HepG2 (cell line): ENCODE results near the gene CAD. TPM values are rescaled to one million over a fixed set of nuclear protein-coding genes. Genes with fewer than 3 reads are reported as not detected.

Experiments used
- ATAC-seq: fragments of 200-7000 bp; cut with Tn5 transposase; 3 replicates; pipeline ENCODE4 v1.9.1; 2020; ENCODE audit warnings: mild to moderate bottlenecking, moderate library complexity
- BruUV-seq: library from RNA; stranded (reverse); fragments of 400-500 nt; replicated peaks from 2 replicates; lab custom pipeline; 2021; lab: Mats Ljungman, UMichigan
- CTCF ChIA-PET: fragments of 300-600 bp; formaldehyde crosslinking; extraction: SDS; loops from one replicate; lab custom pipeline; 2021; ENCODE audit warnings: low total read pairs, inconsistent platforms, low intra/inter-chr PET ratio; lab: Yijun Ruan, JAX
- POLR2A ChIA-PET: fragments of 350-600 bp; sonication (Branson Sonifier 250); formaldehyde crosslinking; loops from one replicate; lab custom pipeline; 2020; ENCODE audit warnings: antibody characterized with exemption, inconsistent platforms; lab: Yijun Ruan, JAX
- DNase-seq: peaks from one replicate; pipeline ENCODE4 v3.0.0-alpha.2; 2015; ENCODE audit warnings: low spot score
- FAIRE-seq: peaks from 3 replicates; lab custom pipeline; 2011; peaks lifted over from hg19 to GRCh38; lab: Jason Lieb, UNC
- H2AFZ ChIP-seq: one replicate; pipeline ENCODE4 v1.6.1; 2011; ENCODE audit warnings: low read length, inconsistent platforms
- H3K27ac ChIP-seq: fragments of 300-600 bp; 3 replicates; pipeline ENCODE4 v1.8.0; 2011; ENCODE audit warnings: mixed run types, mild to moderate bottlenecking, mixed read lengths, low read length, inconsistent platforms; ENCODE audit not compliant: insufficient read depth; ENCODE audit errors: extremely low read length
- H3K27me3 ChIP-seq, 2 experiments: fragments of 200-600 bp in 1 of 2; 2 replicates in 1 of 2; 3 replicates in 1 of 2; pipeline versions ENCODE4 v1.6.0 to v1.8.0; 2011; ENCODE audit warnings: low read length in 2 of 2, mild to moderate bottlenecking in 2 of 2, moderate library complexity in 2 of 2, inconsistent platforms in 1 of 2; ENCODE audit not compliant: insufficient read depth in 2 of 2, control insufficient read depth in 1 of 2
- H3K36me3 ChIP-seq, 2 experiments: fragments of 200-600 bp in 1 of 2; replicated peaks in 1 of 2; 2 replicates in 1 of 2; 3 replicates in 1 of 2; pipeline versions ENCODE4 v1.5.1 to v1.8.0; 2011; ENCODE audit warnings: low read length in 2 of 2, inconsistent platforms in 1 of 2; ENCODE audit not compliant: insufficient read depth in 2 of 2, control insufficient read depth in 1 of 2
- H3K4me1 ChIP-seq: 2 replicates; pipeline ENCODE4 v1.5.1; 2012; ENCODE audit warnings: low read length, inconsistent platforms; ENCODE audit not compliant: insufficient read depth
- H3K4me2 ChIP-seq: 2 replicates; pipeline ENCODE4 v1.6.0; 2011; ENCODE audit warnings: low read depth, low read length, inconsistent platforms
- H3K4me3 ChIP-seq, 3 experiments: fragments of 200-600 bp in 1 of 3; sonication (generic), shearing (Covaris generic) in 1 of 3; replicated peaks in 1 of 3; 2 replicates each; pipeline ENCODE4 v1.5.1; 2011 to 2016; ENCODE audit warnings: low read length in 3 of 3, inconsistent platforms in 2 of 3, low read depth in 2 of 3, mild to moderate bottlenecking in 2 of 3, control low read depth in 1 of 3, mixed read lengths in 1 of 3; ENCODE audit not compliant: insufficient read depth in 1 of 3
- H3K79me2 ChIP-seq: one replicate; pipeline ENCODE4 v1.6.1; 2011; ENCODE audit warnings: low read length, inconsistent platforms; ENCODE audit not compliant: insufficient read depth
- H3K9ac ChIP-seq: 2 replicates; pipeline ENCODE4 v1.6.0; 2011; ENCODE audit warnings: mild to moderate bottlenecking, low read depth, low read length, inconsistent platforms; ENCODE audit not compliant: insufficient read depth
- H3K9me3 ChIP-seq: 2 replicates; pipeline ENCODE4 v1.5.1; 2012; ENCODE audit warnings: mild to moderate bottlenecking, low read length
- H4K20me1 ChIP-seq: 2 replicates; pipeline ENCODE4 v1.6.0; 2011; ENCODE audit warnings: inconsistent platforms, mild to moderate bottlenecking, low read length, moderate library complexity; ENCODE audit not compliant: insufficient read depth
- NR3C1 ChIP-seq: sonication (generic); formaldehyde crosslinking; IDR thresholded peaks from 2 replicates; pipeline ENCODE4 v1.4.0; 2020; ENCODE audit warnings: missing genetic modification reagents
- ZSCAN30 ChIP-seq: sonication (generic); formaldehyde crosslinking; IDR thresholded peaks from 2 replicates; pipeline ENCODE4 v1.5.0; 2020; ENCODE audit warnings: mild to moderate bottlenecking, missing genetic modification reagents
- WGBS: methylation state at CpG from one replicate; pipeline ENCODE4 v1.1.6; 2017; ENCODE audit warnings: low lambda C conversion rate; 5-methylcytosine and 5-hydroxymethylcytosine counted together
- in situ Hi-C: cut with HindIII; loops from 2 replicates; pipeline ENCODE4 v1.10.0; 2017; ENCODE audit warnings: low pct_unique_long_range_greater_than_20kb; ENCODE audit not compliant: extremely low pct_ligation_motif_present
- intact Hi-C: fragments of 100-400 bp; cut with micrococcal nuclease; formaldehyde crosslinking; loops from one replicate; pipeline ENCODE4 v1.10.0; 2022; ENCODE audit not compliant: unreplicated experiment
- polyA plus RNA-seq, 8 experiments: library from polyadenylated mRNA; depleted of rRNA in 3 of 8; stranded (reverse) in 7 of 8; unstranded in 1 of 8; fragments of >200 nt; fragmentation: Illumina TruSeq in 4 of 8; extraction: Trizol in 4 of 8; gene quantifications; 2 replicates each; pipeline versions ENCODE4 v1.2.1 to v1.2.3, GENCODE V29; 2011 to 2016; ENCODE audit warnings: low read depth in 4 of 8, missing spikeins in 1 of 8, mixed read lengths in 1 of 8; ENCODE audit not compliant: insufficient read depth in 1 of 8
- total RNA-seq, 5 experiments: library from RNA; depleted of rRNA; stranded (reverse); fragments of >200 nt; fragmentation: Illumina TruSeq; extraction: Trizol; gene quantifications; 2 replicates each; pipeline ENCODE4 v1.2.3, GENCODE V29; 2016; ENCODE audit warnings: low read depth in 1 of 5
- TF ChIP-seq, protein P1 (sequence below): sonication (generic); formaldehyde crosslinking; IDR thresholded peaks from 2 replicates; pipeline ENCODE4 v1.4.0; 2020; ENCODE audit warnings: missing genetic modification reagents, borderline replicate concordance
- TF ChIP-seq, protein P2 (sequence below): conservative IDR thresholded peaks from 2 replicates; pipeline ENCODE4 v1.6.1; 2018; ENCODE audit warnings: missing genetic modification reagents
- TF ChIP-seq, protein P3 (sequence below): sonication (generic); formaldehyde crosslinking; IDR thresholded peaks from 2 replicates; pipeline ENCODE4 v1.5.0; 2020; ENCODE audit warnings: missing genetic modification reagents

CAD gene
- total and polyA plus RNA-seq, 2 of the 13 experiments (the other 11 are each of a cell fraction or from before 2014, with no cell fraction given), result 21.7 to 37.0 TPM

DNA sequence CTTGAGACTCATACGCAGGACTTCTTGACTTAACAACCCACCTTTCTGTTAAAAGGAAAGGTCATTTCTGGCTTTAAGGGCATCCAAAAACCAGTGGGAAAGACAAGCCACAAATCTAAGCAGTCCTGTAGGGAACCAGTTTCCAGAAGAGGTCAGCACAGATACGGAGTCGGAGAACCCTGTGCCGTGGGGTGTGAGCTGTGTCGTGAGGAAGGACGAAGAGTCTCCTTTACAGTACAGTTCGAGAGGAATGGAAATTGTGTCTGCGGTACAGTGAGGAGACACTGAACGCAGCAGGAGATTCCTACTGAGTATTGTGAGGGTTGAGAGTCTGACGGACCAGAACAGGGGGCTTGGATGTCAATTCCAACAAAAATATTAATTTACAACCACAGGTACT lies 27.9 kb downstream of the CAD start:
- H3K4me2 ChIP-seq, result no peak overlapping the region
- H3K9ac ChIP-seq, result no peak overlapping the region
- ATAC-seq, result no peak
- TF ChIP-seq ZSCAN30 (CRISPR knock-in tag) (no peak), NR3C1 (CRISPR knock-in tag) (no peak)
- TF ChIP-seq, protein P1, sequence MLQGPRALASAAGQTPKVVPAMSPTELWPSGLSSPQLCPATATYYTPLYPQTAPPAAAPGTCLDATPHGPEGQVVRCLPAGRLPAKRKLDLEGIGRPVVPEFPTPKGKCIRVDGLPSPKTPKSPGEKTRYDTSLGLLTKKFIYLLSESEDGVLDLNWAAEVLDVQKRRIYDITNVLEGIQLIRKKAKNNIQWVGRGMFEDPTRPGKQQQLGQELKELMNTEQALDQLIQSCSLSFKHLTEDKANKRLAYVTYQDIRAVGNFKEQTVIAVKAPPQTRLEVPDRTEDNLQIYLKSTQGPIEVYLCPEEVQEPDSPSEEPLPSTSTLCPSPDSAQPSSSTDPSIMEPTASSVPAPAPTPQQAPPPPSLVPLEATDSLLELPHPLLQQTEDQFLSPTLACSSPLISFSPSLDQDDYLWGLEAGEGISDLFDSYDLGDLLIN, result no peak
- TF ChIP-seq, protein P2, sequence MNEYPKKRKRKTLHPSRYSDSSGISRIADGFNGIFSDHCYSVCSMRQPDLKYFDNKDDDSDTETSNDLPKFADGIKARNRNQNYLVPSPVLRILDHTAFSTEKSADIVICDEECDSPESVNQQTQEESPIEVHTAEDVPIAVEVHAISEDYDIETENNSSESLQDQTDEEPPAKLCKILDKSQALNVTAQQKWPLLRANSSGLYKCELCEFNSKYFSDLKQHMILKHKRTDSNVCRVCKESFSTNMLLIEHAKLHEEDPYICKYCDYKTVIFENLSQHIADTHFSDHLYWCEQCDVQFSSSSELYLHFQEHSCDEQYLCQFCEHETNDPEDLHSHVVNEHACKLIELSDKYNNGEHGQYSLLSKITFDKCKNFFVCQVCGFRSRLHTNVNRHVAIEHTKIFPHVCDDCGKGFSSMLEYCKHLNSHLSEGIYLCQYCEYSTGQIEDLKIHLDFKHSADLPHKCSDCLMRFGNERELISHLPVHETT (CRISPR knock-in tag), result no peak
- TF ChIP-seq, protein P3, sequence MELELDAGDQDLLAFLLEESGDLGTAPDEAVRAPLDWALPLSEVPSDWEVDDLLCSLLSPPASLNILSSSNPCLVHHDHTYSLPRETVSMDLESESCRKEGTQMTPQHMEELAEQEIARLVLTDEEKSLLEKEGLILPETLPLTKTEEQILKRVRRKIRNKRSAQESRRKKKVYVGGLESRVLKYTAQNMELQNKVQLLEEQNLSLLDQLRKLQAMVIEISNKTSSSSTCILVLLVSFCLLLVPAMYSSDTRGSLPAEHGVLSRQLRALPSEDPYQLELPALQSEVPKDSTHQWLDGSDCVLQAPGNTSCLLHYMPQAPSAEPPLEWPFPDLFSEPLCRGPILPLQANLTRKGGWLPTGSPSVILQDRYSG (CRISPR knock-in tag), result no peak
- no peak for FAIRE-seq
- no peak overlapping the region for H3K27ac ChIP-seq
- 0 out of 5 replicates have a peak, but pooled peaks cover 0 to 2% of the 10 kb centered on the region in 2 experiments for H3K27me3 ChIP-seq
- in situ Hi-C loops (no loop called here), intact Hi-C loops (no loop called here)
- ChIA-PET CTCF (no interaction called here), POLR2A (interaction anchor here (0.8 kb wide), 1 partner anchor 21 kb away, joined by 3 read pairs; no protein-coding TSS in a partner anchor)
- H3K4me3 ChIP-seq, result no peak overlapping the region
- 93% methylated on average over 10 of the region's 10 CpGs for WGBS
- no peaks in the 10 kb centered on the region for H4K20me1 ChIP-seq
- BruUV-seq, result no TSS peak
- no peak for DNase-seq
- H3K9me3 ChIP-seq, result no peaks in the 10 kb centered on the region
- H3K4me1 ChIP-seq, result peaks cover 13% of the 10 kb centered on the region
- H2AFZ ChIP-seq, result no peak overlapping the region
- H3K79me2 ChIP-seq, result no peaks in the 10 kb centered on the region
- H3K36me3 ChIP-seq, result peaks cover 33 to 44% of the 10 kb centered on the region in 2 experiments
